Medulla oblongata (tissue), 1 donor: ENCODE results near the gene ADGRV1.

Experiments
- DNase-seq: peaks from one replicate; pipeline ENCODE4 v3.0.0-alpha.2; 2015; ENCODE audit errors: extremely low spot score

ADGRV1 gene

DNA sequence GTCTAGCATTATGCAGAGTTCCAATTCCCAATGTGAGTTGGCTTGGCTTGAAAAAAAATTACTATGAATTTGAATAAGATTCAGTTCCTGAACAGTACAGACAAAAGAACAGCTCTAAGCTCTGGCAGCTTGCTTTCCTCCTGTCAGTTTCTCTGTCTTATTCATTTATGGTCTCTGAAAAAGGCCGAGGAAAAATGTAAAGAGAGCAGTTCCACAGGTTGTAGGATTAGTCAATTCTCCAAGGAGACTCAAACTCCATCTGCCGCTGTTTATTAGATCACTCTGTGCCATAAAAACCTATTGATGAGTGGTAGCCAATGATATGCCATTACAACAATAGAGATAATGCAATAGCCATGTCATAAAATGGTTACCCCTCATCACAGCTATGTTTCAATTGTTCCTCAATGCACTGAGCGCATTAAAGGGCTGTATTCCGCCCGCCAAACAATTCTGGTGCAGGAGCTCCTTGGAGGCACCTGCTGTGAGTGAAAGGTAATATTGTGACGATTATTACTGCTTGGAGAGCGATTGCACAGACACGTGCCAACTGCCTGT is 636.3 kb downstream of the ADGRV1 start:
- DNase-seq: no peak

DNA sequence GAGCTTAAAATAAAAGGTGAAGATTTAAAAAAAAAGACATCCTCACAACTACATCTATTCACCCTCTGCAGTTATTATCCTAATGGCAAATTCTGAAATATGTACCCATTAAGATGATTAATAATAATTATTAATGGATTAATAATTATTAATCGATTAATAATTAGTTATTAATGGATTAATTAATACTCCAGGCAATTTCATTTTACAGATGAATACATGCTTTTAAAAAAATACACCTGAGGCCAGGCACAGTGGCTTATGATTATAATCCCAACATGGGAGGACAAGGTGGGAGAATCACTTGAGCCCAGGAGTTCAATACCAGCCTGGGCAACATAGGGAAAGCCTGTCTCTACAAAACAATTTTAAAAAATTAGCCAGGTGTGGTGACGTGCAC is 642.1 kb downstream of the ADGRV1 start:
- DNase-seq: no peak

DNA sequence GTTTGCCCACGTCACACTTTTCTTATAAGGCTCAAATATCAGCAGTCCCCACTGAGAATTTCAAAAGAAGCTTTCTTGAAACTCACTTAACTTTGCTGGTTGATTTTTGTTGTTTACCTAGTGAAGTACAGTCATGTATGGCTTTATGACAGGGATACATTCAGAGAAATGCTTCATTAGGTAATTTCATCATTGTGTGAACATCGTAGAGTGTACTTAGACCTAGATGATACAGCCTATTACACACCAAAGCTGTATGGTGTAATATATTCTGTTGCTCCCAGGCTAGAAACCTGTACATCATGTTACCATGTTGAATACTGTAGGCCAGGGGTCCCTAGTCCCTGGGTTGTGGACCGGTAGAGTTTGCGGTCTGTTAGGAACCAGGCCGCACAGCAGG is 647.5 kb downstream of the ADGRV1 start:
- DNase-seq: no peak

DNA sequence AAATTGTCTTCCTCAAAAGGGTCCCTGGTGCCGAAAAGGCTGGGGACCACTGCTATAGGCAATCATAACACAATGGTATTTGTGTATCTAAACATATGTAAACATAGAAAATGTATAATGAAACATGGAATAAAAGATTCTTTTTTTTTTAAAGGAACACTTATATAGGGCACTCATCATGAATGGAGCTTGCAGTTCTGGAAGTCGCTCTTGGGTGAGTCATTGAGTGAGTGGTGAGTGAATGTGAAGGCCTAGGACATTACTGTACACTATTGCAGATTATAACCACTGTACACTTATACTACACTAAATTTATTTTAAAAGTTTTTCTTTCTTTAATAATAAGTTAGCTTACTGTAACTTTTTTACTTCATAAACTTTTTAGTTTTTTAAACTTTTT is 648.1 kb downstream of the ADGRV1 start:
- no peak for DNase-seq

DNA sequence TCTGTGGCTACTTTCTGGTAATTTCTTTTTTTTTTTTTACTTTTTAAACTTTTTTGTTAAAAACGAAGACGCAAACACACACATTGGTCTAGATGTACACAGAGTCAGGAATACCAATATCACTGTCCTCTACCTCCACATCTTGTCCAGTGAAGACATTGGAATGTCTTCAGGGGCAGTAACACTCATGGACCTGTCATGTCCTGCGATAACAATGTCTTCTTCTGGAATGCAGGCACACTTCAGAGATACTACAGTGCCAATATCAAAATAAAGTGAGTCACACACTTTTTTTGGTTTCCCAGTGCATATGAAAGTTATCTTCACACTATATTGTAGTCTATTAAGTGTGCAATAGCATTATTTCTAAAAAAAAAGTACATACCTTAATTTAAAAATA is 648.7 kb downstream of the ADGRV1 start:
- no peak for DNase-seq

DNA sequence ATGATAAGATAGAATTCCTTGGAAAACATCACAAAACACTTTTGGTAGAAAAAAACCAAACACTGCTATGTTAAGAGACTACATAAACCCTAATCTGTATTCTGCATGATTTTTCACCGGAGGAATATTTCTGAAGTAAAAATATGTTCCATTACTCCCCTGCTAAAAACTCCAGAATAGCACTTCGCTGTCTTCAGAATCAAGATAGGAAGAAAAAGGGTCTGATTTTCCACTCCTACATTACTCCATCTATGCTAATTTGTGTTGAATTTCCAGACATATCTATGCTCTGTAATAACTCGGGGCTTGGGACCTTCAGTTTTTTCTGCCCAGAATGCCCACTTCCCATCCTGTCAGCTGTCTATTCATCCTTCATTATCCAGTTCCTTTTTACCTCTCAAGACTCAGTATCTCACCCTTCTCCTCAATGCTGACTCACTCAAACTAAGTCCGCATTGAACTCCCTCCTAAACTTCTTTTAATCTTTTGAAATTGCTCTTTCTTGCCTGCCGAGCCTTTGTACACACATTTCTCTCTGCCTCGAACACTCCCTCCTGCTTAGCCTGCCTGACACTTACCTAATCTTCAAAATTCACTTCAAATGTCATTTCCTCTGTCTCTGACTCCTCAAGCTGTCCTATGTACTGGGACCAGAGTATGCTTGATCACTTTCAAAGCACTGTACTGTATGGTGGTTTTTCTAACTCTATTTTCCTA is 653.6 kb downstream of the ADGRV1 start:
- no peak for DNase-seq

DNA sequence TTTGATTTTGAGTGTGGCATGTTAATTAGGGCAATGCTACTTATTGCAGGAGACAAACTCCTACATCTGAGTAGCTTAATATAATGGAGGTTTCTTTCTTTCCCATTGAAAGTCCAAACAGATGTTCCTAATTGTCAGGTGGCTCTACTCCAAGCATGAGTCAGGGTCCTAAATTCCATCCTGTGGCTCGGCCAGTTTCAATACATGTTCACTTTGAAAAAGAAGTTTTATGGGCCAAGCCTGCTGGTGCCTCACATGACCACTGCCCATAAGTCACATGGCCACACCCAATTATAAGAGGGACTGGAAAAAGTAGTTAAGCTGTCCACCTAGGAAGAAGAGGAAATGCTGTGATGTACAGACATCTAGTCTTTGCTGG is 654.1 kb downstream of the ADGRV1 start:
- no peak for DNase-seq
